GM12878 (cell line): ENCODE results near the gene WDFY4.
A peak's percentile ranks its signal among the peaks of the same experiment; 100 is the strongest.

Experiments used
- EZH2 ChIP-seq: IDR thresholded peaks from 2 replicates; pipeline ENCODE4 v1.6.1; 2012; ENCODE audit warnings: low read depth, mild to moderate bottlenecking, control low read depth, inconsistent platforms, low read length, borderline replicate concordance; ENCODE audit not compliant: control insufficient read depth
- IKZF2 ChIP-seq, 2 experiments: fragments of 450-650 bp; IDR thresholded peaks; 2 replicates each; pipeline ENCODE4 v1.6.1; 2017; ENCODE audit warnings: mild to moderate bottlenecking in 2 of 2, moderate library complexity in 2 of 2
- MEF2B ChIP-seq: fragments of 450-650 bp; IDR thresholded peaks from 2 replicates; pipeline ENCODE4 v1.6.1; 2018; ENCODE audit warnings: mild to moderate bottlenecking, moderate library complexity; ENCODE audit not compliant: partially characterized antibody, poor library complexity, severe bottlenecking
- NFYB ChIP-seq: IDR thresholded peaks from 2 replicates; pipeline ENCODE4 v1.6.1; 2011; ENCODE audit warnings: low read depth, mild to moderate bottlenecking, low read length, improper control_type of control experiment, moderate library complexity; ENCODE audit not compliant: insufficient read depth
- POLR2AphosphoS5 ChIP-seq: IDR thresholded peaks from 2 replicates; pipeline ENCODE4 v1.6.1; 2011; ENCODE audit warnings: mild to moderate bottlenecking, low read length, inconsistent platforms
- TCF12 ChIP-seq: IDR thresholded peaks from 2 replicates; pipeline ENCODE4 v1.6.1; 2011; ENCODE audit warnings: low read depth, mild to moderate bottlenecking, low read length
- YY1 ChIP-seq: IDR thresholded peaks from 2 replicates; pipeline ENCODE4 v1.6.1; 2011; ENCODE audit warnings: low read depth, mild to moderate bottlenecking, low read length
- TF ChIP-seq, protein P1 (sequence below): fragments of 450-650 bp; IDR thresholded peaks from 2 replicates; pipeline ENCODE4 v1.6.1; 2017; ENCODE audit warnings: mild to moderate bottlenecking, moderate library complexity
- TF ChIP-seq, protein P2 (sequence below): fragments of 450-650 bp; IDR thresholded peaks from 2 replicates; pipeline ENCODE4 v1.6.1; 2017; ENCODE audit warnings: mild to moderate bottlenecking, moderate library complexity
- TF ChIP-seq, protein P3 (sequence below): IDR thresholded peaks from 2 replicates; pipeline ENCODE4 v1.6.1; 2011; ENCODE audit warnings: low read depth, low read length, improper control_type of control experiment, borderline replicate concordance
- TF ChIP-seq, protein P4 (sequence below): fragments of 450-650 bp; formaldehyde crosslinking; IDR thresholded peaks from 2 replicates; pipeline ENCODE4 v1.4.0; 2020; ENCODE audit warnings: mild to moderate bottlenecking, moderate library complexity

GRCh38 chr10:48699011-48699627, 14.4 kb downstream of the WDFY4 start:
- TF ChIP-seq EZH2: no peak
- TF ChIP-seq, protein P1, sequence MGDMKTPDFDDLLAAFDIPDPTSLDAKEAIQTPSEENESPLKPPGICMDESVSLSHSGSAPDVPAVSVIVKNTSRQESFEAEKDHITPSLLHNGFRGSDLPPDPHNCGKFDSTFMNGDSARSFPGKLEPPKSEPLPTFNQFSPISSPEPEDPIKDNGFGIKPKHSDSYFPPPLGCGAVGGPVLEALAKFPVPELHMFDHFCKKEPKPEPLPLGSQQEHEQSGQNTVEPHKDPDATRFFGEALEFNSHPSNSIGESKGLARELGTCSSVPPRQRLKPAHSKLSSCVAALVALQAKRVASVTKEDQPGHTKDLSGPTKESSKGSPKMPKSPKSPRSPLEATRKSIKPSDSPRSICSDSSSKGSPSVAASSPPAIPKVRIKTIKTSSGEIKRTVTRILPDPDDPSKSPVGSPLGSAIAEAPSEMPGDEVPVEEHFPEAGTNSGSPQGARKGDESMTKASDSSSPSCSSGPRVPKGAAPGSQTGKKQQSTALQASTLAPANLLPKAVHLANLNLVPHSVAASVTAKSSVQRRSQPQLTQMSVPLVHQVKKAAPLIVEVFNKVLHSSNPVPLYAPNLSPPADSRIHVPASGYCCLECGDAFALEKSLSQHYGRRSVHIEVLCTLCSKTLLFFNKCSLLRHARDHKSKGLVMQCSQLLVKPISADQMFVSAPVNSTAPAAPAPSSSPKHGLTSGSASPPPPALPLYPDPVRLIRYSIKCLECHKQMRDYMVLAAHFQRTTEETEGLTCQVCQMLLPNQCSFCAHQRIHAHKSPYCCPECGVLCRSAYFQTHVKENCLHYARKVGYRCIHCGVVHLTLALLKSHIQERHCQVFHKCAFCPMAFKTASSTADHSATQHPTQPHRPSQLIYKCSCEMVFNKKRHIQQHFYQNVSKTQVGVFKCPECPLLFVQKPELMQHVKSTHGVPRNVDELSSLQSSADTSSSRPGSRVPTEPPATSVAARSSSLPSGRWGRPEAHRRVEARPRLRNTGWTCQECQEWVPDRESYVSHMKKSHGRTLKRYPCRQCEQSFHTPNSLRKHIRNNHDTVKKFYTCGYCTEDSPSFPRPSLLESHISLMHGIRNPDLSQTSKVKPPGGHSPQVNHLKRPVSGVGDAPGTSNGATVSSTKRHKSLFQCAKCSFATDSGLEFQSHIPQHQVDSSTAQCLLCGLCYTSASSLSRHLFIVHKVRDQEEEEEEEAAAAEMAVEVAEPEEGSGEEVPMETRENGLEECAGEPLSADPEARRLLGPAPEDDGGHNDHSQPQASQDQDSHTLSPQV: no peak
- TF ChIP-seq, protein P2, sequence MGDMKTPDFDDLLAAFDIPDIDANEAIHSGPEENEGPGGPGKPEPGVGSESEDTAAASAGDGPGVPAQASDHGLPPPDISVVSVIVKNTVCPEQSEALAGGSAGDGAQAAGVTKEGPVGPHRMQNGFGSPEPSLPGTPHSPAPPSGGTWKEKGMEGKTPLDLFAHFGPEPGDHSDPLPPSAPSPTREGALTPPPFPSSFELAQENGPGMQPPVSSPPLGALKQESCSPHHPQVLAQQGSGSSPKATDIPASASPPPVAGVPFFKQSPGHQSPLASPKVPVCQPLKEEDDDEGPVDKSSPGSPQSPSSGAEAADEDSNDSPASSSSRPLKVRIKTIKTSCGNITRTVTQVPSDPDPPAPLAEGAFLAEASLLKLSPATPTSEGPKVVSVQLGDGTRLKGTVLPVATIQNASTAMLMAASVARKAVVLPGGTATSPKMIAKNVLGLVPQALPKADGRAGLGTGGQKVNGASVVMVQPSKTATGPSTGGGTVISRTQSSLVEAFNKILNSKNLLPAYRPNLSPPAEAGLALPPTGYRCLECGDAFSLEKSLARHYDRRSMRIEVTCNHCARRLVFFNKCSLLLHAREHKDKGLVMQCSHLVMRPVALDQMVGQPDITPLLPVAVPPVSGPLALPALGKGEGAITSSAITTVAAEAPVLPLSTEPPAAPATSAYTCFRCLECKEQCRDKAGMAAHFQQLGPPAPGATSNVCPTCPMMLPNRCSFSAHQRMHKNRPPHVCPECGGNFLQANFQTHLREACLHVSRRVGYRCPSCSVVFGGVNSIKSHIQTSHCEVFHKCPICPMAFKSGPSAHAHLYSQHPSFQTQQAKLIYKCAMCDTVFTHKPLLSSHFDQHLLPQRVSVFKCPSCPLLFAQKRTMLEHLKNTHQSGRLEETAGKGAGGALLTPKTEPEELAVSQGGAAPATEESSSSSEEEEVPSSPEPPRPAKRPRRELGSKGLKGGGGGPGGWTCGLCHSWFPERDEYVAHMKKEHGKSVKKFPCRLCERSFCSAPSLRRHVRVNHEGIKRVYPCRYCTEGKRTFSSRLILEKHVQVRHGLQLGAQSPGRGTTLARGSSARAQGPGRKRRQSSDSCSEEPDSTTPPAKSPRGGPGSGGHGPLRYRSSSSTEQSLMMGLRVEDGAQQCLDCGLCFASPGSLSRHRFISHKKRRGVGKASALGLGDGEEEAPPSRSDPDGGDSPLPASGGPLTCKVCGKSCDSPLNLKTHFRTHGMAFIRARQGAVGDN: no peak
- TF ChIP-seq, protein P3, sequence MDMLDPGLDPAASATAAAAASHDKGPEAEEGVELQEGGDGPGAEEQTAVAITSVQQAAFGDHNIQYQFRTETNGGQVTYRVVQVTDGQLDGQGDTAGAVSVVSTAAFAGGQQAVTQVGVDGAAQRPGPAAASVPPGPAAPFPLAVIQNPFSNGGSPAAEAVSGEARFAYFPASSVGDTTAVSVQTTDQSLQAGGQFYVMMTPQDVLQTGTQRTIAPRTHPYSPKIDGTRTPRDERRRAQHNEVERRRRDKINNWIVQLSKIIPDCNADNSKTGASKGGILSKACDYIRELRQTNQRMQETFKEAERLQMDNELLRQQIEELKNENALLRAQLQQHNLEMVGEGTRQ: no peak
- TF ChIP-seq YY1: no peak
- no peak for TF ChIP-seq TCF12
- TF ChIP-seq, protein P4, sequence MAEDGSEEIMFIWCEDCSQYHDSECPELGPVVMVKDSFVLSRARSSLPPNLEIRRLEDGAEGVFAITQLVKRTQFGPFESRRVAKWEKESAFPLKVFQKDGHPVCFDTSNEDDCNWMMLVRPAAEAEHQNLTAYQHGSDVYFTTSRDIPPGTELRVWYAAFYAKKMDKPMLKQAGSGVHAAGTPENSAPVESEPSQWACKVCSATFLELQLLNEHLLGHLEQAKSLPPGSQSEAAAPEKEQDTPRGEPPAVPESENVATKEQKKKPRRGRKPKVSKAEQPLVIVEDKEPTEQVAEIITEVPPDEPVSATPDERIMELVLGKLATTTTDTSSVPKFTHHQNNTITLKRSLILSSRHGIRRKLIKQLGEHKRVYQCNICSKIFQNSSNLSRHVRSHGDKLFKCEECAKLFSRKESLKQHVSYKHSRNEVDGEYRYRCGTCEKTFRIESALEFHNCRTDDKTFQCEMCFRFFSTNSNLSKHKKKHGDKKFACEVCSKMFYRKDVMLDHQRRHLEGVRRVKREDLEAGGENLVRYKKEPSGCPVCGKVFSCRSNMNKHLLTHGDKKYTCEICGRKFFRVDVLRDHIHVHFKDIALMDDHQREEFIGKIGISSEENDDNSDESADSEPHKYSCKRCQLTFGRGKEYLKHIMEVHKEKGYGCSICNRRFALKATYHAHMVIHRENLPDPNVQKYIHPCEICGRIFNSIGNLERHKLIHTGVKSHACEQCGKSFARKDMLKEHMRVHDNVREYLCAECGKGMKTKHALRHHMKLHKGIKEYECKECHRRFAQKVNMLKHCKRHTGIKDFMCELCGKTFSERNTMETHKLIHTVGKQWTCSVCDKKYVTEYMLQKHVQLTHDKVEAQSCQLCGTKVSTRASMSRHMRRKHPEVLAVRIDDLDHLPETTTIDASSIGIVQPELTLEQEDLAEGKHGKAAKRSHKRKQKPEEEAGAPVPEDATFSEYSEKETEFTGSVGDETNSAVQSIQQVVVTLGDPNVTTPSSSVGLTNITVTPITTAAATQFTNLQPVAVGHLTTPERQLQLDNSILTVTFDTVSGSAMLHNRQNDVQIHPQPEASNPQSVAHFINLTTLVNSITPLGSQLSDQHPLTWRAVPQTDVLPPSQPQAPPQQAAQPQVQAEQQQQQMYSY (CRISPR knock-in tag): no peak
- no peak for TF ChIP-seq NFYB
- no peak for TF ChIP-seq MEF2B
- no peak for TF ChIP-seq POLR2AphosphoS5
- peak in 1 of 2 experiments; percentile 29; a peak in 1 of 4 replicates for TF ChIP-seq IKZF2 (IDR thresholded peaks at IDR 0.05)
